BE2C (cell line): ENCODE data around the gene CDH4.

Experiments used
- DNase-seq: peaks from one replicate; pipeline ENCODE4 v3.0.0-alpha.2; 2020
- H3K27me3 ChIP-seq: fragments of 250-450 bp; sonication (Bioruptor Pico); 2 replicates; pipeline ENCODE4 v1.5.1; 2020; ENCODE audit warnings: mild to moderate bottlenecking
- H3K36me3 ChIP-seq: fragments of 250-450 bp; sonication (Bioruptor Pico); 2 replicates; pipeline ENCODE4 v1.5.1; 2020; ENCODE audit warnings: mild to moderate bottlenecking
- H3K4me1 ChIP-seq: fragments of 250-450 bp; sonication (Bioruptor Pico); 2 replicates; pipeline ENCODE4 v1.5.1; 2020
- H3K4me3 ChIP-seq: 2 replicates; pipeline ENCODE4 v1.5.1; 2011; ENCODE audit warnings: low read depth, low read length
- H3K9me3 ChIP-seq: fragments of 250-450 bp; sonication (Bioruptor Pico); 2 replicates; pipeline ENCODE4 v1.5.1; 2020
- CTCF ChIP-seq: IDR thresholded peaks from 2 replicates; pipeline ENCODE4 v1.5.1; 2012; ENCODE audit warnings: mild to moderate bottlenecking, low read depth, low read length

Gene CDH4

GRCh38 chr20:61917474-61918145 lies 665.5 kb downstream of the CDH4 start:
- Histone ChIP-seq H3K4me3 (no peak overlapping the region), H3K27me3 (no peaks in the 10 kb centered on the region), H3K36me3 (no peaks in the 10 kb centered on the region), H3K9me3 (no peaks in the 10 kb centered on the region; the same call in 1 of the 2 replicates), H3K4me1 (no peaks in the 10 kb centered on the region)
- no peak for DNase-seq
- no peak for TF ChIP-seq CTCF

- Histone ChIP-seq H3K27me3 (no peaks in the 10 kb centered on the region), H3K4me3 (no peak overlapping the region), H3K36me3 (no peaks in the 10 kb centered on the region), H3K4me1 (no peaks in the 10 kb centered on the region), H3K9me3 (no peaks in the 10 kb centered on the region; the same call in 1 of the 2 replicates)
- peak; percentile 17 for TF ChIP-seq CTCF
- no peak for DNase-seq
Observed at GRCh38 chr20:61918548-61918947, 666.5 kb downstream of the CDH4 start.

GRCh38 chr20:61919239-61919638 lies 667.2 kb downstream of the CDH4 start:
- Histone ChIP-seq H3K4me3 (no peak overlapping the region), H3K36me3 (no peaks in the 10 kb centered on the region), H3K9me3 (no peaks in the 10 kb centered on the region; the same call in 1 of the 2 replicates), H3K27me3 (no peaks in the 10 kb centered on the region), H3K4me1 (no peaks in the 10 kb centered on the region)
- DNase-seq, result no peak
- TF ChIP-seq CTCF, result no peak

- Histone ChIP-seq H3K27me3 (no peaks in the 10 kb centered on the region), H3K4me1 (no peaks in the 10 kb centered on the region), H3K9me3 (no peaks in the 10 kb centered on the region; the same call in 1 of the 2 replicates), H3K4me3 (no peak overlapping the region), H3K36me3 (no peaks in the 10 kb centered on the region)
- DNase-seq, result no peak
- TF ChIP-seq CTCF, result no peak
Observed at GRCh38 chr20:61919675-61920365, 667.8 kb downstream of the CDH4 start.

GRCh38 chr20:61922411-61922810 lies 670.4 kb downstream of the CDH4 start:
- Histone ChIP-seq H3K9me3 (no peaks in the 10 kb centered on the region; the same call in 1 of the 2 replicates), H3K36me3 (no peaks in the 10 kb centered on the region), H3K27me3 (no peaks in the 10 kb centered on the region), H3K4me1 (no peaks in the 10 kb centered on the region), H3K4me3 (no peak overlapping the region)
- TF ChIP-seq CTCF, result no peak
- DNase-seq, result no peak

GRCh38 chr20:61922936-61923335 lies 670.9 kb downstream of the CDH4 start:
- Histone ChIP-seq H3K9me3 (no peaks in the 10 kb centered on the region; the same call in 1 of the 2 replicates), H3K4me1 (no peaks in the 10 kb centered on the region), H3K4me3 (no peak overlapping the region), H3K27me3 (no peaks in the 10 kb centered on the region), H3K36me3 (no peaks in the 10 kb centered on the region)
- DNase-seq, result no peak
- no peak for TF ChIP-seq CTCF
